Kidney (tissue), 14 donors: ENCODE measurements around the gene PLEKHM2. TPM values are rescaled to one million over a fixed set of nuclear protein-coding genes. Genes with fewer than 3 reads are reported as not detected.

ENCODE experiments used
- DNase-seq, 5 donors: peaks; one replicate each; pipeline ENCODE4 v3.0.0-alpha.2; 2013 to 2020
- FAIRE-seq: peaks from 2 replicates; lab custom pipeline; 2012; peaks lifted over from hg19 to GRCh38; lab: Jason Lieb, UNC
- H3K27ac ChIP-seq, 2 donors: one replicate each; pipeline ENCODE4 v1.7.0; 2013; ENCODE audit warnings: low read depth in 2 of 2, low read length in 2 of 2, inconsistent platforms in 1 of 2
- H3K27me3 ChIP-seq: one replicate; pipeline ENCODE4 v1.7.1; 2013; ENCODE audit warnings: low read length, inconsistent platforms; ENCODE audit not compliant: control insufficient read depth, insufficient read depth
- H3K36me3 ChIP-seq, 3 donors: one replicate each; pipeline versions ENCODE4 v1.7.0 to v1.7.1; 2013; ENCODE audit warnings: low read length in 3 of 3, control low read depth in 1 of 3, inconsistent platforms in 1 of 3; ENCODE audit not compliant: insufficient read depth in 3 of 3, control insufficient read depth in 2 of 3
- H3K4me1 ChIP-seq, 3 donors: one replicate each; pipeline versions ENCODE4 v1.7.0 to v1.7.1; 2013; ENCODE audit warnings: low read length in 3 of 3, inconsistent platforms in 1 of 3, low read depth in 1 of 3; ENCODE audit not compliant: control insufficient read depth in 2 of 3, insufficient read depth in 2 of 3
- H3K4me3 ChIP-seq, 3 donors: one replicate each; pipeline versions ENCODE4 v1.7.0 to v1.8.1; 2013; ENCODE audit warnings: low read length in 3 of 3, control low read depth in 1 of 3, inconsistent platforms in 1 of 3
- H3K9ac ChIP-seq, 3 donors: one replicate each; pipeline versions ENCODE4 v1.7.0 to v1.7.1; 2013; ENCODE audit warnings: low read length in 3 of 3, control low read depth in 1 of 3, inconsistent platforms in 1 of 3
- H3K9me3 ChIP-seq, 3 donors: one replicate each; pipeline versions ENCODE4 v1.7.0 to v1.7.1; 2013; ENCODE audit warnings: low read length in 3 of 3, control low read depth in 1 of 3, inconsistent platforms in 1 of 3; ENCODE audit not compliant: control insufficient read depth in 2 of 3, insufficient read depth in 1 of 3
- CTCF ChIP-seq: IDR thresholded peaks from 3 replicates; pipeline ENCODE4 v1.5.1; 2012; ENCODE audit warnings: mild to moderate bottlenecking, moderate library complexity, borderline replicate concordance; ENCODE audit not compliant: insufficient read depth; ENCODE audit errors: extremely low read depth
- intact Hi-C: fragments of 100-400 bp; cut with DNase I; formaldehyde crosslinking; loops from one replicate; pipeline ENCODE4 v1.11.1; 2022
- polyA plus RNA-seq: library from polyadenylated mRNA; stranded (reverse); fragments of 350-450 nt; fragmentation: Illumina TruSeq; extraction: RNeasy Lipid Tissue Mini Kit (QIAGEN cat#74804); gene quantifications from one replicate; pipeline ENCODE4 v1.2.3, GENCODE V29; 2014; ENCODE audit warnings: low read depth, low replicate concordance; ENCODE audit not compliant: insufficient read depth
- total RNA-seq: library from RNA; stranded (reverse); fragmentation: NEBNext Ultra II Directional; extraction: Animal tissue kit (Norgen Biotek cat#: 25700); gene quantifications from one replicate; pipeline ENCODE4 v1.2.1, GENCODE V29; 2021
- donor health status: control.
- donor health status: control.
- donor health status: control.
- donor health status: control.
- donor health status: control.
- donor health status: DM: yes; HTN: yes; CAD: no.
- donor health status: Normal renal cell carcinoma (clear cell type).

Gene PLEKHM2
- total and polyA plus RNA-seq, 2 donors from 2014 or later = 21.7 to 65.7 TPM

DNA sequence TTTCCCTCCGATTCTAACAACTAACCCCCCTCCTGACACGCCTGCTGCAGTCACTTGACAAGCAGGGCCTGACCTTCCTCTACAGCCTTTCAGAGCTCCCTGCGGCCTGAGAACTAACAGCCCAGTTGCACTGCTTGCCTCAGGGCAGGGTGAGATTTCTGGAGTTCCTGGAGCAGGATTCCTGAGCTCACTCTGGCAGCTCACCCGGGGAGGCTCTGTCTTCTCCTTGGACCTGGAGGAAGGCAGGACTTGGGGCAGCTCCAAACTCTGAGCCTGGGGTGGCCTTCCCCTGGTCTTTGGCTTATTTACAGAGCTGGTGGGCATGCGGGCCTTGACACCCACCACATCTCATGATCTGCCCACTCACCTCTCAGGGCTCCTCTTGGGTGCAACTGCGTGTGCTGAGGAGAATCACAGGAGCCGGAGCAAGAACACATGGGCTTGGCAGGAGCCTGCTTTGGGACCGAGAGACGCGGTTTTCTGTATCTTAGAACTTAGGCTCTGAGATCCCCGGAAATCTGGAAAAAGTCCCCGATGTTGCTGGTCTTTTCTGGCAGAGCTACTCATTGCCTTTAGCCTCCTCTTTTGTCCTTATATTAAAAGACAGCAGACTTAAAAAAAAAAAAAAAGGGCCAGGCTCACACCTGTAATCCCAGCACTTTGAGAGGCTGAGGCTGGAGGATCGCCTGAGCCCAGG is 38.9 kb downstream of the PLEKHM2 start:
- H3K4me3 ChIP-seq = no peak overlapping the region
- no peaks in the 10 kb centered on the region for H3K27me3 ChIP-seq
- DNase-seq (no peak), FAIRE-seq (no peak)
- no peaks in the 10 kb centered on the region for H3K9me3 ChIP-seq
- H3K9ac ChIP-seq = no peak overlapping the region
- H3K36me3 ChIP-seq = peaks cover 2 to 41% (median 23%) of the 10 kb centered on the region in 3 donors
- H3K27ac ChIP-seq = no peak overlapping the region
- no peak for TF ChIP-seq CTCF
- peaks cover 0 to 2% (median 0%) of the 10 kb centered on the region in 3 donors for H3K4me1 ChIP-seq
- intact Hi-C loops = no loop called here

DNA sequence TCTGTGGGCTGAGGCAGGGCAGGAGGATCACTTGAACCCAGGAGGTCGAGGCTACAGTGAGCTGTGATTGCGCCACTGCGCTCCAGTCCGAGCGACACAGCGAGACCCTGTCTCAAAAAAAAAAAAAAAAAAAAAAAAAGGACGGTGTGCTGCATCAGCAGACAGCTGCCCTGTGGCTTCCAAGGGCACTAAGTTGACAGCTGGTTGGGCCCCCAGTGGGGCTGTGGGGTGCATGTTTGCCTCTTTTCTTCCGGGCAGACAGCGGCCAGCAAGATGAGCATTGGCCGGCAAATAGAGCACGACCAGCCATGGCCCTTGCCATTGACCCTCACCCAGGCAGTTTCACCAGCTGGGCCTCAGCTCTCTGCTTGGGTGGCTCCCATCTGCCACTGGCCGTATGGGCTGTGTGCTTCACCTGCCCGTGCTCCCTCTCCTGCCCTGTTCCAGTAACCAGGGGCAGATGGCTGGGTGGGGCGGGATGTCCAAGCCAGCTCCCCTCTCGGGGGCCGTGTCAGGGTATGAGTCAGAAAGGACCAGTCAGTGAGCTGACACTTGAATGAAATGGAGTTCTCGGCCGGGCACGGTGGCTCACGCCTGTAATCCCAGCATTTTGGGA is 39.6 kb downstream of the PLEKHM2 start:
- Histone ChIP-seq H3K27ac (no peak overlapping the region), H3K36me3 (peaks cover 2 to 46% (median 21%) of the 10 kb centered on the region in 3 donors), H3K4me1 (no peaks in the 10 kb centered on the region), H3K4me3 (no peak overlapping the region), H3K9me3 (no peaks in the 10 kb centered on the region), H3K27me3 (no peaks in the 10 kb centered on the region), H3K9ac (no peak overlapping the region)
- no peak for DNase-seq
- FAIRE-seq = no peak
- intact Hi-C loops = no loop called here
- no peak for TF ChIP-seq CTCF

DNA sequence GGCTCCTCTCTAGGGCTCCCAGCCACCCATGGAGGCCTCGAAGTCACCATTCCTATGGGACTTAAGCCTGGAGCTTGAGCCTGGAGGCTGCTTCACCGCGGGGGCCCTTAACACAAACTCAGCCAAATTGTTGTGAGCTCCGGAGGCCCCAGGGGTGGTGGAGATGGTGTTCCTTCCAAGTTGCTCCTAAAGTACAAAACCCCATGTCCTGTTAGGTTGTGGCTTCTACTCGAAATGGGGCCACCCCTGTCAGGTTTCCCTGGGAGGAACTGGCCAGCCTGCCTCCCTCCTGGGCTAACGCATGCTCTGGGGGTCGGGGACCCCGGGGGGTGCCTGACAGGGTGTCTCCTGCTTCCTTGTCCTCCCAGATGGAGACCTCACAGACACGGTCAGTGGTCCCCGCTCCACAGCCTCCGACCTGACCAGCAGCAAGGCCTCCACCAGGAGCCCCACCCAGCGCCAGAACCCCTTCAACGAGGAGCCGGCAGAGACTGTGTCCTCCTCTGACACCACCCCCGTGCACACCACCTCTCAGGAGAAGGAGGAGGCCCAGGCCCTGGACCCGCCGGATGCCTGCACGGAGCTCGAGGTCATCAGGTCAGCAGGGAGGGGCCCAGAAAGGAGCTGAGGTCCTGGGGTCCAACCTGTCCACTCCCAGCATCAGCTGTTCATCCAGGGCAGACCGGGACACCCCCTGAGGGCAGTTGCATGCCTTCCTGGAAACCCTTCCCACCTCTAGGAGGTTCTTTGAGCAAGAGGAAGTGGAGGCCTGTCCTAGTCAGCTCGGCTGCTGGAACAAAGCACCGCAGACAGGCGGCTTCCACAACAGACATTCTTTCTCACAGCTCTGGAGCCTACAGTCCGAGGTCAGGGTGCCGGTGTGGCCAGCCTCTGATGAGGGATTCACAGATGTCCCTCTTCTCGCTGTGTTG is 41.1 kb downstream of the PLEKHM2 start:
- Histone ChIP-seq H3K36me3 (peaks cover 2 to 50% (median 21%) of the 10 kb centered on the region in 3 donors), H3K27ac (no peak overlapping the region)
- no peak for FAIRE-seq

More for the DNA sequence above, 41.1 kb downstream of the PLEKHM2 start:
- Histone ChIP-seq H3K9ac (no peak overlapping the region), H3K4me1 (no peaks in the 10 kb centered on the region), H3K27me3 (no peaks in the 10 kb centered on the region), H3K4me3 (no peak overlapping the region), H3K9me3 (no peaks in the 10 kb centered on the region)
- no peak for DNase-seq
- intact Hi-C loops = no loop called here
- no peak for TF ChIP-seq CTCF
